HG02885 (cell line): ENCODE results near the gene EXOC7.

Source experiments
- ATAC-seq: cut with Tn5 transposase; IDR thresholded peaks from one replicate; pipeline ENCODE4 v1.9.1; 2021; ENCODE audit warnings: mild to moderate bottlenecking; ENCODE audit not compliant: unreplicated experiment, poor library complexity

Gene EXOC7

DNA sequence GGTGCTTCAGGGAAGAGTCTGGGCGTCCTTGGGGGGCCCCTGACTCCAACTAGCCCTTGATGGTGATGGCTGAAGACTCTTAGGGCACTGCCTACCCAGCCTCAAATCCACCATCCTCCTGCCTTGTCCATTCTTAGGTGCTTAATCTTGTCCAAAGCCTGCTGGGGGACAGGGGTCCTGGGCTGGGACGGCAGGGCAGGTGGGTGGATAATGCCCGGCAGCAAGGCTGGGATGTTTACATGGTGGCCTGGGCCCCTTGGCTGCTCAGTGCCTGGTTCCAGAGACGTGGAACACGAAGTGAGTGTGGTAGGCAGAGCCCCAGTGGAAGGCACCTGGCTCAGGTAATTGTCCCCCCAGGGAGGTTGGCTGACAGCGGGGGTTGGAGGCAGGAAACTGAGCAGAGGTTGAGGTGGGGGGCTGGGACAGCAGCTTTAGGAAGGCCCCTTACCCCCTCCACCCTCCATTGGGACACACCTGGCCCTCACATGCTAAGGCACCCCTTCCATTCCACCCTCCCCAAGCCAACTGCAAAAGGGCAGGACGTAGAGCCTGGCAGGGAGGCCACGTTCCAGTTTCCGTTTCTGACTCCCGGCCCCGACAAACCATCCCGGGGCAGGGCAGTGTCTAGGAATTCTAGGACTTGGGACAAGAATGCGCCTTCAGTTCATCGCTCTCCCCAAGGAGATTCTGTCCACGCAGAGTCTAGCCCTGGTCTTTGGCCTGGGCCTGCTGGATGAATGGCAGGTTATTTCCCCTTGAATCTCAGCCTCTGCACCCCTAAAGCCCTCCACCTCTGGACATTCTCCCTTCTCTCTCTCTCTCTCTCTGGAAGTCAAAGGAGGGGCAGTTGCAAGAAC is 35.5 kb upstream of the EXOC7 start:
- ATAC-seq, result no peak

DNA sequence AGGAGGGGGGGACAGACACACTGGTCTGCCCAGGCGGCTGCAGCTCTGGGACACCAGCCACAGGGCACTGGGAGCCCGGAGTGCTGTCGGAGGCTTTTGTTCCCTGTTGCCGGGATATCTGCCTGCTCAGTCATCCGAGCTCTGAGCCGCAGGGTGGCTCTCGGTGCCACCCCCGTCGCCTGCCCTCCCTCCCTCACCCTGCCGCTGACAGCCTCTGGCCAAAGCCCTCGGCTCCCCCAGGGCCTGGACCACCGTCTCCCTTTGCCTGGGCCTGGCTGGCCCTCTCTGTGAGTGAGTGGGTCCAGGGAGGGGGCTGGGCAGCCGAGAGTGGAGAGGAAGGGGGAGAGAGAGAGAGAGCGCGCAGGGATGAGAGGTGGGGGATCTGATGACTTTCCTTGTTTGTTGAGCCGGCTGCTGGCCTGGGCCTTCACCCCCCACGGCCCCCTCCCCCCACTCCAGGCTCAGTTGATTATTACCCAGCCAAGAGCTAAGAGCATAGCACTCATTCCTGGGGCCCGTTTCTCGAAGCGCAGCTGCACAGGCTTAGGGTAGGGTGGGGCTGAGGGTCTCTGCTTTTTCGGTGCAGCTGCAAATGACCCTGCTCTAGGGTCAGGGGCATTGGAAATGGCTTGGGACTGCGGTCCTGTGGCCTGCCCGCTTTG is 34.8 kb upstream of the EXOC7 start:
- ATAC-seq, result no peak

DNA sequence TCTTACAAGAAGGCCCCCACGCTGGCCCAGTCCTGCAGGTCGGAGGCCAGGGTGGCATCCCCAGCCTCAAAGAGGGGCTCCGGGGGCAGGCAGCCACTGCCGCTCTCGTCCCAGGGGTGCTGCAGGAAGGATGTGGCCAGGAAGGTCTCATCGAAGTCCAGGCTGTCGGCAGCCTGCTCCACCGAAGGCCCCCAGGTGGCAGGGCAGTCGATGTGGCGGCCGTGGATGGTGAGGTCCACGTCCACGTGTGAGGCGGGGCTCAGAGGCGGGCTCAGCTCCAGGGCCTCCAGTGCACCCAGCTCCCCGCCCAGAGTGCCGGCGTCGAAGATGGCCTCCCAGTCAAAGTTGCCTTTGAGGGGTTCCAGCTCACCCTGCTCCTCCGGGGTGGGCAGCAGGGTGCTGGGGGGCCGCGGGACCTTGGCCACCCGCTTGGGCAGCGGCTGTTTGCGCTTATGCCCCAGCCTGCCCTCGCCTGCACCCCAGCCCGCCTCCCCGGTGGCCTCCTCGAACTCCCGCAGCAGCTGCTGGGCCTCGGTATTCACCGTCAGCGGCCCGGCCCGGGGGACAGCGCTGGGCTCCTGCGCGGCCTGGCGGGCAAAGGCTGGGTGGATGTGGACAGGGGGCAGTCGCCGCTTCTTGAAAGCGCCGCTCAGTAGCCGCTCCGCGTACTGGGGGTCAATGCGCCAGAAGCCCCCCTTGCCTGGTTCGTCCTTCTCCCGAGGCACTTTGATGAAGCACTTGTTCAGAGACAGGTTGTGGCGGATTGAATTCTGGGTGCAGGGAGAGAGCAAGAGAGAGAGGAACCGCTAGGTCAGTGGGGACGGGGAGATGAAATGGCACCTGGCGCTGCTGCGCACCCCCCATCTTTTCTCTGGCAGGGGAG is 34.0 kb upstream of the EXOC7 start:
- ATAC-seq, result no peak

DNA sequence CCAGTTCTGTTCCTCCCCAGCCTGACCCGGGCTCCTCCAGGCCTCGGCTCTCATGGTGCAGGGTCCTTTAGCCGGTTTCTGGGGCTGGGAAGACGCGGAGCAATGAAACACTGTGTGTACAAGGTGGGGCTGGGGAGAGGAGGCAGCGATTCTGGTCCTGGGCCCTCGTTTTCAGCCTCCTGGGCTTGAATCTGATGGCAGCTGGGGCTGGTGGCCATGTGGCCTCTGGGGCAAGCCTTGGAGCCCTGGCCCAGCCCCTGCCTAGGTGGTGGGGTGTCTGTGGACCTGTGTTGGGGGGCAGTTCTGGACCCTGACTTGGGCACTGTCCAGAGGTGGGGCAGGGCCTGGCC is 33.4 kb upstream of the EXOC7 start:
- no peak for ATAC-seq

DNA sequence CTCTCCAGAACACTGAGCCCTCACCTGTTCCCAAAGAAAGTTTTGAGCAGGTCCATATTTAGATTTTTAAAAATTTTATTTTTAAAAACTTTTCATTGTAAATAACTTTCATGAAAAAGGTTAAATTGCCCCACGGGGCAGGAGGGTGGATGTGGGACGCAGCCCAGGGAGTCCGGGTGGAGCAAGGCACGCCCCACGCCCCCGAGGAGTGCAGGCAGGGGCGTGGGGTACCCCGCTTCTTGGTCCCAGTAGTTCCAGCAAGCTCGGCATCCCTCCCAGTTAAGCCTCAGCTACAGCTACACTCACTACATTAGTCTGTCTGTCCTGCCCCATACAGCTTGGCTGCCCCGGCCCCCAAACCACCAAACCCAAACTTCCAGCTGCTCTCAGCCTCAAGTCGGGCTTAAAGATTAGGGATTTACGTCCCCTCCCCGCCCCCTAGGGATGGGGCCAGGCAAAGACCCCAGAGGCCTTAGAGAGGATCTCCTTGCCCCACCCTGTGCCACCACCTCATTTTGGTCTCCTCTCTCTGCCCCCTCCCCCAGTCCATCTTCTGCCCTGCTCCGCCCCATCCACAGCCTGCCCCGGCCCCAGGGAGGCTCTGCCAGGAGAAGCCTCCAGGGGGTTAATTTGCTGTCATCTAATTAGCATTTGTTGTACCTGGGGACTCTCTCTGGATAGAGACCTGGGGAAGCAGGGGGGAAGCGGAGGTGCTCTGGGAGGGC is 32.9 kb upstream of the EXOC7 start:
- no peak for ATAC-seq

DNA sequence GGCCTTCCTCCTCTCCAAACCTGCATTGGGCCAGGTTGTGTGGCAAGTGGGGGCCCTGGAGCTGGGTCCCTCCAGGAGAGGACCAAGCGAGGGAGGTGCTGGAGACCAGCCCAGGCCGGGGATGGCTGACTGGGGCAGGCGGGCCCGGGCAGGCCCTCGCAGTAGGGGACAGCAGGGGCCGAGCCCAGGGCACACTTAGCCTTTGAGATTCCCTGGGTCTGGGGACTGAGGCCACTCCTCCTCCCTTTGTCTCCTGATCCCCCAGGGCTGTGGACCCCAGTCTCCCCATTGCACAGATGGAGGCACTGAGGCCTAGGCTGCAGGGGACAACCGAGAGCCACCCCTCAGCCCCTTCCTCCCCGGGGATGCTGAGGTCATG is 32.2 kb upstream of the EXOC7 start:
- ATAC-seq, result no peak

DNA sequence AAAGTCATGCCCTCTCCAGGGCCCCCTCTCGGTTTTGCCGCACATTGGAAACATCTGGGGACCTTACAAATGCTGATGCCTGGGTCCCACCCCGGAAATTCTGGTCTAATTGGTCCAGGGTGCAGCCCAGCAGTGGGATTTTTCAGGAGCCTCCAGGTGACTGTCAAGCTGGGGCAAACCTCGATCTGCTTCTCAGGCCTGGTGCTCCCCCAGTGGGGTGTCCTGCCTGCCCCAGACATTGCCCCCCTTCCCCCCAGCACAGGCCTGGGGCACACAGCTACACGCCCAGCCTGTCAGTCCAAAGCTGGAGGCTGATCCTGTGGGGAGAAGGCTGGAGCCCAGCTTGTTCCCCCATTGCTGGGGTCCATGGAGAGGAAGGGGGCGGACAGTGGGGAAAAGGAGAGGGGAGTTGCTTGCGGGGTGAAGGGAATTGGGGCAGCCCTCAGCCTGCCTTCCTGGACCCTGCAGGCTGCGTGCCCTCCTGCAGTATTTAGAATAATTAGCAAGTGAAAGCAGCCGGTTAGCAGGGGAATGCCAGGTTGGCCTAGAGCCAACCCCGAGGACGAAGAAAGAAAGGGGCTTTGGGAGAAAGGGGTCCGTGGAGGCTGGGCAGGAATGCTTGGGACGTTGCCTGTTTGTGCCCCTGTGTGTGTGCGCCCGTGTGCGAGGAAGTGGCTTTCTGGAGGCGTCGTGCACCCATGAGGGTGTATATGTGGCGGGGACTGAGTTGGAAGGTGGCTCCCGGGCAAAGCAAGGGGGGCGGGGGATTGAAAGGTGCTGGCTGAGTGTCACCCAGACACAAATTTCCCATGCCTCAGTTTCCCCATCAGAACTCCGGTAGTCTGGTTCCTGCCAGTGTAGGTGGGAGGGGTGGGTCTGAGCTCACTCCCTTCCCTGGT is 31.6 kb upstream of the EXOC7 start:
- no peak for ATAC-seq

DNA sequence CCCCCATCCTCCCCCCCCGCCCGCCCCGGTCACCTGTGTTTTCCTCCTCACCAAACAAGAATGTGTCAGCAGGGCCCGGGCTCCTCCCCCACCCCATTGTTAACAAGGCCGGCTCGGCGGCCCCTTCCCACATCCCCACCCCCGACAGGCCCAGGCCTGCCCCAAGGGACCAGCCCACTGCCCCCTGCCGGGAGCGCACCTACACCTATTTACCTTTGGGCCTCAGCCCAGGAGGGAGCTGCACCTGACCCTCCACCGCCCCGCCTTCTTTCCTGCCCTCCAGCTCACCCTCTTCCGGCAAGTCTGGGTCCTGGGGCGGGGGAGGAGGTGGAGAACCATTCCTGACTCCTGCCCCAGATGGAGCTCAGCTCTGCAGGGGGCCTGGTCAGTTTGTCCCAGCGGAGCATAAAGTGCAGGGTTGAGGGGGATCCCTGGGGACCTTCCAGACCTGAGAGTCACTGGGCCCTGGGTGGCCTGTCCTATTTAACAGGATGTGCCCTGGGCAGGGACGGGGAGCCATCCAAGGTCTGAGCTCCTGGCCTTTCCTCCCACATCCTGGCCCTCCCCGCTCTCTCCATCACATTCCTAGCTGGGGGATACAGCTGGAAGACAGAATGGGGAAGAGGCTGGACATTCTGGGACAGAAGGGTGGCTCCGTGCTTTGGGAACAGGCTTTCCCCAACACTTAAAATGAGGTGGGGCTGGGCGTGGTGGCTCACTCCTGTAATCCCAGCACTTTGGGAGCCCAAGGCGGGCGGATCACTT is 29.2 kb upstream of the EXOC7 start:
- no peak for ATAC-seq

DNA sequence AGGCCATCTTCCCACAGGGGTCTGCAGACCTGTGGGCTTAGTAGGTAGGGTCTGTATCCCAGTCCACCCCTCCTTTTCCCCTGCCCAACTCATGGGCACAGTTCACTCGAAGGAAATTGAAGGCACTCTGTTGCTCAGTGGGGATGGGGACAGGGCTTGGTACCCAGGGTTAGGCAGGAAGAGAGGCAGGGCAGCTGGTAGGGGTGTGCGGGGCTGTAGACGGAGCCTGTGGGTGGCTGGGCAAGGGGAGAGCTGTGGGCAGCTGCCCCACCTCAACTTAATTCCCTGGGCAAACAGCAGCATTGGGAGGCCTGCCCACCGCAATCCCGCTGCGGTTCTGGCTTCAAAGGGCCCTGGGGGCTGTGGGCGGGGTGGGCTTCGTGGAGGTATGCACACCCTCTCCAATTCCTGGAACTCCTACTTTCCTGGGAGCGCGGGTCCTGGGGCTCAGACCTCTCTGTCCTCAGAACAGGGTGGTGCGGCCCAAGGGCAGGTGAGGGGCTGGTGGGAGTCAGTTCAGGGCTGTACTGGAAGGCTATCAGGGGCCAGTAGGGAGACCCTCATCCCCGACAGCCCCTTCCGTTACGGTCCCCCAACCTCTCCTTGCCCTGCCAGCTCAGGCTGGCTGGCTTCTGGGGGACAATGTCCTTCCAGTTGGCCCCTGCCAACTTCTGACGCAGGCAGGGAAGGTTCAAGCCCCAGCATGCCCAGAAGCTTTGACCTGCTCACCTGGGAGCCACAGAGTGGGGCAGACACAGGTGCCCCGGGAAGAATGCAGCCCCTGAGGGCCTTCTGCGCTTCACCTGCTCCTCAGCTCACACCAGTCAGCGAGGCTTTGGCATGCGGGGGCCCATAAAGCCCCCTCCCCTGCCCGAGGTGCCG is 28.3 kb upstream of the EXOC7 start:
- ATAC-seq, result no peak

DNA sequence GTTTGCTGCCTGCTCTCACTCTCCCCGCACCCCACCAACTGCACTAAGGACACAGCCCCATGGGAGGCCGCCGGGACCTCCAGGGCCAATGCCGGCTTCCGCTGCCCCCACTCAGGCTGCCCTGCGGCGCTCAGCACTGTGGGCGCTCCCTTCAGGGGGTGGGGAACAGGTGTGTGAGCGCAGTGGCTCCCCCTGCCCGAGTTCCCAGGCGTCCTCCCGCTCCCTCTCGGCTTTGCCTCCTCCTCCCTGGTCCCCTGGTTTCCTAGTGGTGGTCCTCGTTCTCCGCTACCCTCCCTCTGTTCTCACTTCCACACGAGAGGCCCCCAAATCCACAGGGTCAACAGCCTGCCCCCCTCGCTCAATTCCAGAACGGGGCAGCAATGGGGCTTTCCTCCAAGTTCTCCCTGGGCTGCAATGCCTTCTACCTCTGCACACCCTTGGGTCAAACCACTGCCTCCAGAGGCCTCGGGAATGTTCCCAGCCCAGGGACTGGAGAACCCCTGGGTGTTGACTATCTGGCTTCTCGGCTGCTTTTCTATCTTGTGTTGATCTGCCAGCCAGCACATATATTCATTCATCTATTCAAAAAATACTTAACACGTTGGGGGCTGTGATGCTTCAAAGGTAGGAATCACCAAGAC is 27.6 kb upstream of the EXOC7 start:
- no peak for ATAC-seq

DNA sequence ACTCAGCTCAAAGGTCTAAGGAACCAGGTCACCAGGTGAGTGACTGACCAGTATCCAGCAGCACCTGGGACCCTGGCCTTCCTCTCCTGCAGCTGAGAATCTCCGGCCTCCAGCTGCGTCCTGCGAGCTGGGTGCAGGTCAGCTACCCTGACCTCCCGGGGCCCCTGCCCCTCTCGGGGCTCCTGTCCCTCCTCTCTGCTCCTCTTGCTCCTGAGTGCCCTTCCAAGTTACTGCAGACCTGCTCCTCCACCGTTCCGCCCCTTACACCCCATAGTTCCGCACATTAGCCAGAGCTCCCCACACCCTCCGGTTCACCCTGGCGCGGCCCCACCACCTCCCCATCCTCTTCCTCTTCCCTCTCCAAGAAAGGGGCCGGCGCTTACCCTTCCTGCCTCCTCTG is 26.9 kb upstream of the EXOC7 start:
- ATAC-seq, result no peak

DNA sequence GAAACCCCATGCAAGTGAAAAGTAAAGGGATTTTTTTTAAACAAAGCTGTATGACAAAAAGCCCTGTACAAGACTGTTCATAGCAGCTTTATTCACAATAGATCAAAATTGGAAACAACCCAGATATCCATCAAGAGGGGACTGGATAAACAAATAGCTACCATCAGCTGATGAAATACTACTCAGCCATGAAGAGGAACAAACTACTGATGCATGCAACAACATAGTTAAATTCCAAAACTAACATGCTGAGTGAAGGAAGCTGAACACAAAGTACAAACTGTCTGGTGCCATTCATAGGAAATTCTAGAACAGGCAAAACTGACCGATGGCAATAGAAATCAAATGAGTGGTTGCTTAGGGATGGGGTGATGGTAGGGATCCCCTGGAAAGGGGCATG is 22.3 kb upstream of the EXOC7 start:
- ATAC-seq, result no peak

DNA sequence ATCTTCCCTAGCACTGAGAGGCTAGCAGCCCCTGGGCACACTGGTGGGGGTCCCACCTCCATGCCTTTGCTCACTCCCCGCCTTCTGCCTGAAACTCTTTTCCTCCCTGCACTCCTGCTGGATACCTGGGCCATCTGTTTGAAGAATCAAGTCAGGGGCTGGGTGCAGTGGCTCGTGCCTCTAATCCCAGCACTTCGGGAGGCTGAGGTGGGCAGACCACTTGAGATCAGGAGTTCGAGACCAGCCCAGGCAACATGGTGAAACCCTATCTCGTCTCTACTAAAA is 21.7 kb upstream of the EXOC7 start:
- ATAC-seq, result no peak

DNA sequence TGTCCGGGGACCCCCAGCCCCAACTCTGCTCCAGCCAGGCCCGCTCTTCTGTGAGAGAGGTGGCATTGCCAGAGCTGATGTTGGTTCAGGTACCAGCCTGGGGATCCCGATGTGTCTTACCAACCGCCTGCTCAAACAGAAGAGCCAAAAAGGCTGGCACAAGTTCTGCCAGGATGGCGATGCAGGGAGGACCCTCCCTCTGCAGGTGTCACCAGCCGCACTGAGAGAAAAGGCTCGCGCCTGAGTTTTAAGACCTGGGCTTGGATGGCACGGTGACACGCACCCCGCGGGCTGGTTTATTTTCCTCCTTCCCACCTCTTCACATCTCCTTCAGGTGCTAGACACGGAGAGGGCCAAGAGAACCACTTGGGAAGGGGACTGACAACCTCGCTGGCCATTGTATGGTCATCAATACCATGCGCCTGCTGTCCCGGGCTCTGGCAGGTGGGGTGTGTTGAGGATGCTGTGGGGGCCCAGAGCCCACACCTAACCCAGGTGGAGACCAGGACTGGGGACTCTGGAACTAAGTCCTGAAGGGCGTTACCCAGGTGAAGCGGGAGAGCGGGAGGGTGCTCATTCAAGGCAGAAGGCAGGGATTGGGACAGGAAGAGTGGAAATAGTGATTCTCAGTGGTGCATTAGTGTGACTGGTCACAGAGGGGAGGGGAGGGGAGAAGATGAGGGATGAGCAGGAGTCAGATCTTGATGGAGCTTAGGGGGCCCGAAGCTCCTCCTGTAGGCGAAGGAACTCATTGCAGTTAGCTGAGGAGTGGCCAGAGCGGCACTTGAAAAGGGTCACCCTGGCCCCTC is 21.2 kb upstream of the EXOC7 start:
- ATAC-seq, result no peak

DNA sequence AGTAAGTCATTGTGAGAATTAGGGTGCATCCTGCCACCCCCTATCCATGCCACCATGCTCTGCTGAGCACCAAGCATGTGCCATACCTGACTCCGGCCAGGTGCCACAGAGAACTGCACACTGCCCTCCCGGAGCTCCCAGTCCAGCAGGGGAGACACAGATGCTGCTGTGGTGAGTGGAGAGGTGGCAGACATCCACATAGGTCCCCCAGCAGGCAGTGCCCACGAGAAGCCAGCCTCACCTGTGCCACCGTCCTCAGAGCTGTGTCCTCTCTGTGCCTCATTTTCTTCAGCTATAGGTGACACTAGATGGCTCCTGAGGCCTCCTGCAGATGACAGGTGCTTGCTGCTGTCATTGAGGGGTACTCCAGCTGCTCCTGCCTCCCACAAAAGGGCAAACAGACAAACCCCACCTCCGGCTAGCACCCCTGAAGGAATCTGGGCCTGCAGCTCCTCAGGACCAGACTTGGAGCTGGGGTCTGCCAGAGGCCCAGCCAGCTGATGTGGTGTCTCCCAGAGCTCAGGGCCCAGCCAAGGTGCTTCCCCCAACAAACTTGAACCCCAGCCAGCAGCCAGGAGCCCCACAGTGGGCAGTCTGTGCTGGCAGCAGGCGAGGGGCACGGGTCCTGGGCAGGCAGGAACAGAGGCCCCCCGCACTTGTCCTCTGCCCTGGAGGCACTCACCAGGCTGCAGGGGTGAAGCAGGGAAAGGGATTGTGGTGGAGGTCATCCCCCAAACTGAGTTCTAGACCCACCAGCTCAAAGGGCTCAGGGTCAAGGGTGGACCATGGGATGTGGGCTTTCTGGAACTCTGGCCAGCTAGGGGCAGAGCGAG is 20.4 kb upstream of the EXOC7 start:
- ATAC-seq, result no peak

DNA sequence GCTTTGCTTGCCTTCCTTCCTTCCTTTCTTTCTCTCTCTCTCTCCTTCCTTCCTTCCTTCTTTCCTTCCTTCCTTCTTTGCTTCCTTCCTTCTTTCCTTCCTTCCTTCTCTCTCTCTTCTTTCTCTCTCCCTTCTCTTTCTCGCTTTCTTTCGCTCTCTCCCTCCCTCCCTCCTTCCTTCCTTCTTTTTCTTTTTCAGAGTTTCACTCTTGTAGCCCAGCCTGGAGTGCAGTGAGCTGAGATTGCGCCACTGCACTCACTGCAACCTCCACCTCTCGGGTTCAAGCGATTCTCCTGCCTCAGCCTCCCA is 19.6 kb upstream of the EXOC7 start:
- no peak for ATAC-seq
